Sigmoid colon (tissue), 7 donors: ENCODE measurements around the gene CAT. TPM values are rescaled to one million over a fixed set of nuclear protein-coding genes. Genes with fewer than 3 reads are reported as not detected.

Experiments
- DNase-seq: peaks from one replicate; pipeline ENCODE4 v3.0.0-alpha.2; 2019
- H3K27ac ChIP-seq, 4 donors: fragments of 200-600 bp; sonication (generic); one replicate each; pipeline ENCODE4 v1.5.1; 2016 to 2019; ENCODE audit warnings: mild to moderate bottlenecking in 1 of 4
- H3K27me3 ChIP-seq, 3 donors: fragments of 200-600 bp; sonication (generic); one replicate each; pipeline ENCODE4 v1.5.1; 2019; ENCODE audit warnings: mild to moderate bottlenecking in 1 of 3
- H3K36me3 ChIP-seq, 4 donors: fragments of 200-600 bp; sonication (generic); one replicate each; pipeline ENCODE4 v1.5.1; 2016 to 2019
- H3K4me1 ChIP-seq, 4 donors: fragments of 200-600 bp; sonication (generic); one replicate each; pipeline ENCODE4 v1.5.1; 2017 to 2019
- H3K4me3 ChIP-seq, 4 donors: fragments of 200-600 bp; sonication (generic); one replicate each; pipeline ENCODE4 v1.5.1; 2017 to 2019; ENCODE audit warnings: mild to moderate bottlenecking in 2 of 4, moderate library complexity in 1 of 4
- H3K9me3 ChIP-seq, 4 donors: fragments of 200-600 bp in 3 of 4; sonication (generic) in 3 of 4; one replicate each; pipeline versions ENCODE4 v1.5.1 to v1.6.1; 2013 to 2019
- CTCF ChIP-seq, 4 experiments: fragments of 450-650 bp in 3 of 4; fragments of 200-600 bp in 1 of 4; IDR thresholded peaks; one replicate each; pipeline ENCODE4 v1.5.1; 2016 to 2019; ENCODE audit warnings: antibody characterized with exemption in 4 of 4, mild to moderate bottlenecking in 3 of 4, moderate library complexity in 2 of 4
- EP300 ChIP-seq, 4 donors: sonication (generic); formaldehyde crosslinking; IDR thresholded peaks; one replicate each; pipeline ENCODE4 v1.6.1; 2017; ENCODE audit warnings: antibody characterized with exemption in 4 of 4
- POLR2A ChIP-seq, 2 donors: fragments of 450-650 bp; IDR thresholded peaks; one replicate each; pipeline ENCODE4 v1.6.1; 2016; ENCODE audit warnings: antibody characterized with exemption in 2 of 2, mild to moderate bottlenecking in 2 of 2, moderate library complexity in 2 of 2
- POLR2AphosphoS5 ChIP-seq, 4 donors: sonication (generic); formaldehyde crosslinking; IDR thresholded peaks; one replicate each; pipeline ENCODE4 v1.6.1; 2017; ENCODE audit warnings: antibody characterized with exemption in 4 of 4
- WGBS, 2 donors: extraction: QIAGEN DNeasy Blood & Tissue Kit; methylation state at CpG; one replicate each; pipeline ENCODE4 v1.1.7; 2013; 5-methylcytosine and 5-hydroxymethylcytosine counted together
- intact Hi-C: fragments of 100-400 bp; cut with DNase I; formaldehyde crosslinking; loops from one replicate; pipeline ENCODE4 v1.15.1; 2023
- polyA plus RNA-seq, 3 donors: library from polyadenylated mRNA; stranded (reverse); fragments of 200-250 nt; gene quantifications; one replicate each; pipeline ENCODE4 v1.2.3, GENCODE V29; 2013
- total RNA-seq, 4 donors: library from RNA; depleted of rRNA; stranded (reverse); fragments of >200 nt; gene quantifications; one replicate each; pipeline ENCODE4 v1.1.0, GENCODE V29; 2016
- donor health status: healthy with polysubstance abuse.
- donor health status: Bipolar disorder and iron deficiency.
- donor health status: healthy.

Gene CAT
- total and polyA plus RNA-seq, 7 donors = 64.1 to 164 (median 87.5) TPM

GRCh38 chr11:34454308-34455032 is 15.7 kb downstream of the CAT start:
- H3K36me3 ChIP-seq = peaks cover 42 to 100% (median 58%) of the 10 kb centered on the region in 4 donors
- no peaks in the 10 kb centered on the region for H3K9me3 ChIP-seq
- H3K27ac ChIP-seq = no peak overlapping the region
- intact Hi-C loops = no loop called here
- TF ChIP-seq EP300 (IDR thresholded peaks at IDR 0.05) (no peak), POLR2AphosphoS5 (IDR thresholded peaks at IDR 0.05) (no peak), CTCF (IDR thresholded peaks at IDR 0.05) (no peak), POLR2A (IDR thresholded peaks at IDR 0.05) (no peak)
- no peak for DNase-seq
- WGBS, 2 donors = 97 to 99% methylated on average over 1 of the region's 1 CpG
- H3K4me3 ChIP-seq = no peak overlapping the region
- no peaks in the 10 kb centered on the region for H3K4me1 ChIP-seq
- H3K27me3 ChIP-seq = no peaks in the 10 kb centered on the region

- 95 to 98% methylated on average over 2 of the region's 2 CpGs for WGBS, 2 donors
- Histone ChIP-seq H3K9me3 (no peaks in the 10 kb centered on the region), H3K4me1 (no peaks in the 10 kb centered on the region), H3K27me3 (no peaks in the 10 kb centered on the region), H3K36me3 (peaks cover 36 to 99% (median 59%) of the 10 kb centered on the region in 4 donors), H3K4me3 (no peak overlapping the region), H3K27ac (no peak overlapping the region)
- DNase-seq = no peak
- no peak for TF ChIP-seq POLR2AphosphoS5 (IDR thresholded peaks at IDR 0.05)
- intact Hi-C loops = no loop called here
Measured at GRCh38 chr11:34457607-34458006, 18.9 kb downstream of the CAT start.

- Histone ChIP-seq H3K4me1 (no peaks in the 10 kb centered on the region), H3K9me3 (no peaks in the 10 kb centered on the region), H3K27me3 (no peaks in the 10 kb centered on the region), H3K27ac (no peak overlapping the region), H3K4me3 (no peak overlapping the region), H3K36me3 (peaks cover 37 to 99% (median 60%) of the 10 kb centered on the region in 4 donors)
- intact Hi-C loops = no loop called here
- WGBS, 2 donors = 90 to 91% methylated on average over 4 of the region's 4 CpGs
- no peak for DNase-seq
- TF ChIP-seq POLR2AphosphoS5 (IDR thresholded peaks at IDR 0.05) (no peak), CTCF (IDR thresholded peaks at IDR 0.05) (no peak), EP300 (IDR thresholded peaks at IDR 0.05) (no peak), POLR2A (IDR thresholded peaks at IDR 0.05) (no peak)
Measured at GRCh38 chr11:34458525-34458924, 19.8 kb downstream of the CAT start.

GRCh38 chr11:34459507-34460162 is 20.9 kb downstream of the CAT start:
- 94 to 97% methylated on average over 3 of the region's 3 CpGs for WGBS, 2 donors
- Histone ChIP-seq H3K36me3 (peaks cover 35 to 99% (median 60%) of the 10 kb centered on the region in 4 donors), H3K4me1 (no peaks in the 10 kb centered on the region), H3K27me3 (no peaks in the 10 kb centered on the region), H3K4me3 (no peak overlapping the region), H3K9me3 (no peaks in the 10 kb centered on the region), H3K27ac (no peak overlapping the region)
- no peak for DNase-seq
- intact Hi-C loops = no loop called here
- no peak for TF ChIP-seq EP300 (IDR thresholded peaks at IDR 0.05)
- no peak for TF ChIP-seq POLR2A (IDR thresholded peaks at IDR 0.05)
- no peak for TF ChIP-seq POLR2AphosphoS5 (IDR thresholded peaks at IDR 0.05)
- no peak for TF ChIP-seq CTCF (IDR thresholded peaks at IDR 0.05)

- WGBS, 2 donors = 87 to 88% methylated on average over 4 of the region's 4 CpGs
- no peaks in the 10 kb centered on the region for H3K9me3 ChIP-seq
Measured at GRCh38 chr11:34460278-34460677, 21.5 kb downstream of the CAT start.

More at GRCh38 chr11:34460278-34460677, 21.5 kb downstream of the CAT start:
- Histone ChIP-seq H3K27me3 (no peaks in the 10 kb centered on the region), H3K27ac (no peak overlapping the region), H3K36me3 (peaks cover 36 to 99% (median 63%) of the 10 kb centered on the region in 4 donors), H3K4me1 (no peaks in the 10 kb centered on the region), H3K4me3 (no peak overlapping the region)
- no peak for TF ChIP-seq CTCF (IDR thresholded peaks at IDR 0.05)
- TF ChIP-seq POLR2A (IDR thresholded peaks at IDR 0.05) = no peak
- TF ChIP-seq POLR2AphosphoS5 (IDR thresholded peaks at IDR 0.05) = no peak
- TF ChIP-seq EP300 (IDR thresholded peaks at IDR 0.05) = no peak
- no peak for DNase-seq
- intact Hi-C loops = no loop called here
